HTERT RPE-1 (cell line): ENCODE measurements around the gene SPAG6.
"Not testable (repeated sequence)": the region's sequence is repeated elsewhere in the genome, so short reads cannot be mapped to it uniquely, and the experiment has no call there.

ENCODE experiments used
- in situ Hi-C: fragments of 300-500 bp; cut with MboI; formaldehyde crosslinking; loops from 4 replicates; pipeline ENCODE4 v1.14.3; 2020; ENCODE audit warnings: low sequenced_read_pairs

The SPAG6 gene

DNA sequence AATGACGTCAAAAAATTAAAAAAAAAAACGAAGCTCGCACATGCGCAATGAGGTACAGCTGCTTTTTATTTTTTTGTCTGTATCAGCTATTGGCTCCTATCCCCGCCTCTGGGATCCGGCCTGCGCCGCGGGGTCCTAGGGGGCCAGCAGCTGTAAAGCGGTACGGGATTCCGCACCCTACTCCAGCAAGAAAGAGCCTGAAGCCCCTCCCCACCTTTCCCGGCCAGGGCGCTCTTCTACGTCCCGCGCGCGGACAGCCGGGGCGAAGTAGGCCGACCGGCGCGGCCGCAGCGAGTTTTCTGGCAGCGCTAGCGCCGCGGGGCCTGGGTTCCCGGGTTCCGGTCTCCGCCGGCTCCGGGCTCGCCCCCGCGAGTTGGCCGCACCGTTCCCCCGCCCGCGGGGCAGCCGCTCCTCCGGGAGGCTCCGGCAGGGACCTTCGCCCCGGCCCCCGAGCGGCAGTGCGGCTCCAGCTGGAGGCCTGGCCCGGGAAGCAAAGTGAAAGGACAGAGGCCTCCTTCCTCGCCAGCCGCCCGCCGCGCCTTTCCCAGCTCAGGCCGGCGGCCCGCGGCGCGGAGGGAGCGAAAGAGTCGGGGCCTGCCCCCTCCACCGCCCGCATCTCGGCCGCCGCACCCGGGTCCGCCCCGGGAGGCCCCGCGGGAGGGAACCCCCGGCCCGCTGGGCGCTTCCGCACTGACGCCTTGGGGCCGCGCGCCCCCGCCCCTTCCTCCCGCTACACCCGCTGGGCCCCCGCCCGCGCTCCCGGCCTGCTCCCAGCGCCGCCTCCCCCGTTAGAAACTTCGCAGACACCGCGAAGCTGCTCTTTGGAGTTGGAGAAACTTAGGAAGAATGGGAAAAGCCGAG, 4.7 kb upstream of the SPAG6 start:
- in situ Hi-C loops: no loop called here

- in situ Hi-C loops: no loop called here
These were observed 3.9 kb upstream of the SPAG6 start for GRCh38 chr10:22341190-22341925.

- in situ Hi-C loops: no loop called here
These were observed 3.4 kb upstream of the SPAG6 start for GRCh38 chr10:22341926-22342196.

DNA sequence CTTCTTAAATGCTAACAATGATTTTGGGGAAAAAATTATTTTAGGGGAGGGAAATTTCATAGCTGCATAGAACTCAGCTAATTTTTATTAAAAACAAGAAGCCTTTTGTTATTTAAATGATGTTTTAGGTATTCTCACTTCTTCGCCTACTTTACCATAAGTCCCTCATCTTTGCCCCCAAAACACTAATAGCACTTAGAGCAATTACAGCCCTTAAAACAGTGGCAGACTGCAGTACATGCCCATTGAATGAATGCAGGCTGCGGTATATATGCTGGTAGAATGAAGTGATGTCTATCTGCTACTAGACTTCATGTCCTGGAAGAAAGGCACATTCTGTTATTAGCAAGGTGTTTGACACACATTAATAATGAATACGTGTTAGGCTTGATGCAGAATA, 2.9 kb upstream of the SPAG6 start:
- in situ Hi-C loops: no loop called here

DNA sequence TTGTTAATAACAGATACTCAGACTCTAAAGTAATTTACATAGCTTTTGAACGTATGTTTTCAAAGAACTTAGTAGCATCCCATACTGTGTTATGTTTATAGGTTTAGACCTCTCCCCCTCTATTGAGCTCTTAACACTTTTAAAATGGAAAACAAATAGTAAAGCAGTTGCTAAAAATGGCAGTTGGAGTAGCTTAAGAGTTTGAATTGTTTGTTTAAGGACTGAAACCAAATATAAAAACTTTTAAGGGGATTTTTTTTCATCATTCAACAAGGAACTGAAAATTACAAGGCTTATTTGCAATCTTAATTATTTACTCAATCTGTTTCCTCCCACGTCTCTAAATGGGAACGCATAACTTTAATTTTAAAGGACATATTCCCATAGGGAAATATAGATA, 1.6 kb upstream of the SPAG6 start:
- in situ Hi-C loops: no loop called here

GRCh38 chr10:22344249-22344648, 1.0 kb upstream of the SPAG6 start:
- in situ Hi-C loops: no loop called here

DNA sequence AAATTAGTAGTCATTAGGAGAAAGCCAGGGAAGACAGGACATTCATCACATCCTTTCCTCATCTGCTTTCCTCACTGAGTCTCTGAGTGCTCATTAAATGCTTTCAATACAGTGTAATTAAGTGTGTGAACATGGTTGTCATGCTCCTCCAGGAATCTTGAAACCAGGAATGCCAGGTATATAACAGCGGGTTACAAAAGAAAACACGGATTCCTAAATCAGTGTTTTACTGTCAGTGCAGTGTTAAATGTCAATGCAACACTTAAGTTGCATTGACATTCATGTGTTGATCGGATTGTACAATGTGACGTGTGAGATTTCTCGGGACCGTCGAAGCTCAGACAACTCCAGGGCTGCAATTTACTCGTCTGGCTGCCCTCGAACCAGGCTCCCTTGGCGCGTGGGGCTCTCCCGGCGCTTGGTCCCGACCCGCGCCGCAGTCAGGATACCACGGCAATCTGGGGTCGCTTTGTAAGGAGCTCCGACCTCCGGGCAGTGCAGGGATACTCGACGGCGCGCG, 455 bp upstream of the SPAG6 start:
- in situ Hi-C loops: no loop called here

DNA sequence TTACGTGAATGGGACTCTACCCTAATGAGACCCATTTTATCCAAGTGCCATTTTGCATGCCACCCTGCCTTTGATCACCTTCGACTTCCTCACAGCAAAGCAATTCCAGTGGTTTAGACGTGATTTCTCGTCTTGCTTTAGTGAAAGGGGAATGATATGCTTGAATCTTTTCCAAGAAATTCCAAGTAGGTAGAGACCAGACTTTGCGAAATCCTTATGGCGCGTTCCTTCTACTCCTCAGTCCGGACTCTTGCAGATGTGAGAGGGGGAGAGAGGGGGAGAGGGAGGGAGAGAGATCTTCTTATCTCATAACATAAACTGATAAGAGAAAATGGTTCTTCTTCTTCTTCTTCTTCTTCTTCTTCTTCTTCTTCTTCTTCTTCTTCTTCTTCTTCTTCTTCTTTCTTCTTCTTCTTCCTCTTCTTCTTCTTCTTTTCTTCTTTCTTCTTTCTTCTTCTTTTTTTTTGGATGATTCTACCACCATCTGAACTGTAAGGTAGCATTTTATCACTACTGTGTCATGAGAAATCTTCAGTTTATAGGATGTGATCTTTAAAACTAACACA, 883 bp downstream of the SPAG6 start:
- in situ Hi-C loops: no loop called here

DNA sequence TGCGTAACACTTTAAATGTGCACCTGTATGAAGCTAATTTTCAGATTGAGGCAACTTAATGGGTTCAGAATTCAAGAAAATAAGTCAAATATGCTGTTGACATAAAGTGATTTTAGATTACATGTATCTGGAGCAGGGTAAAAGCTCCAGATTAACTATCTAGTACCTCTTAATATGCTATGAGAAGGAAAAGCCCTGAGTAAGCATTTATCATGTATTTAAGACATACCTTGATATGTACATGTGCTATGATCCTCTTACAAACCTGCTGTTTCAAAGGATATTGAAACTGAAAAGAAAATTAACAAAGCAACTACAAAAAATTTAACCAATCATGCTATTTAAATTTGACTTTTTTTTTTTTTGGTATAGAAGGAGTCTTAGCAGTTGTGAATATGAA, 4.5 kb downstream of the SPAG6 start:
- in situ Hi-C loops: no loop called here

DNA sequence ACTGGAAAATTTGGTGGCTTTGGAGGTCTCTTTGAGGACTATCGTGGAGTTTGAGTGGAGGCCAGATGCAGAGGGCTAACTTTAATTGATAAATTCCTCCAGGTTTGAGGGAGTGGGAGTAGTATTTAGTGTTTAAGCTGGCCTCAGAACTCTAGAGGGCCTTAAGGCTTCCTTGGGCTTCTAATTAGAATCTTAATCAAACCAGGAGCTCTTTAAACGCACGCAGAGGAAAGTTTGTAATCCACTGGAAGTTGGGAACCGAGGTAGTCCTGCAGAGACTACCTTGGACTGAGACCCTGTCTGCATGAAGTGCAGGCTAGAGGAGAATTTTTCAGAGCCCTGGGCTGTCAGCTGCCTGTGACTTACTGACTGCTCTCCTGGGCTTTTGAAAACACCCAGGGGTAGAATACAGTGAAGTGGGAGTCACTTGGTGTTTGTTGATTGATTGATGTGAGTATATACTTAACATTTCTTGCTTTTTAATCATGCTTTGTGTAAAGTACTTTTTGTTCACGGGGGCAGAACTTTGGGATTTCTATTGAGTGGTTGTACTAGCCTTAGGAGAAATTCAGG, 5.9 kb downstream of the SPAG6 start:
- in situ Hi-C loops: no loop called here

DNA sequence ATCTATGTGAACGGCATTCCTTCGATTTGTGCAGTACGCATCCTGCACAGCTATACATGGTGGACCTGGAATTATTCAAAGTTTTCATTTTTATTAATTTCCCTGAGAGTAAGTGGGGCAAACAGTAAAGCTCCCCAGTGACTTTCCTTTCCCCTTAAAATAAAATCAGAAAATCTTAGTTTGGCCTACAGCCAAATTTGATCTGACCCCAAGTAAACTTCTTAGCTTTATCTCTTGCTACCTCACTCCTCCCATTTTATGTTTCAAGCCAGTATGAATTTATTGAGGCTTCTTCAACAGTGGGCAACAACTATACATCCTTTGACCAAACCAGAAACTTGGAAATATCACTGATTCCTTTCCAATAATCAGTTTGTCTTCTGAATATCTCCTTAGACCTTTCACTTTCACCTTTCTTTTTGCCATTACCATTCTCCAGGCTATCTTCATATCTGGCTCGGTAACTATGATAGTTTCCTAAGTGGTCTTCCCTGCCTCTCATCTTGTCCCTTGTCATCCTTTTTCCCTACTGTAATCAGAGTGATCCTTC, 11.1 kb downstream of the SPAG6 start:
- in situ Hi-C loops: no loop called here

- in situ Hi-C loops: not testable (repeated sequence)
These were observed 12.5 kb downstream of the SPAG6 start for GRCh38 chr10:22357770-22358169.

GRCh38 chr10:22363305-22363704, 18.0 kb downstream of the SPAG6 start:
- in situ Hi-C loops: no loop called here

DNA sequence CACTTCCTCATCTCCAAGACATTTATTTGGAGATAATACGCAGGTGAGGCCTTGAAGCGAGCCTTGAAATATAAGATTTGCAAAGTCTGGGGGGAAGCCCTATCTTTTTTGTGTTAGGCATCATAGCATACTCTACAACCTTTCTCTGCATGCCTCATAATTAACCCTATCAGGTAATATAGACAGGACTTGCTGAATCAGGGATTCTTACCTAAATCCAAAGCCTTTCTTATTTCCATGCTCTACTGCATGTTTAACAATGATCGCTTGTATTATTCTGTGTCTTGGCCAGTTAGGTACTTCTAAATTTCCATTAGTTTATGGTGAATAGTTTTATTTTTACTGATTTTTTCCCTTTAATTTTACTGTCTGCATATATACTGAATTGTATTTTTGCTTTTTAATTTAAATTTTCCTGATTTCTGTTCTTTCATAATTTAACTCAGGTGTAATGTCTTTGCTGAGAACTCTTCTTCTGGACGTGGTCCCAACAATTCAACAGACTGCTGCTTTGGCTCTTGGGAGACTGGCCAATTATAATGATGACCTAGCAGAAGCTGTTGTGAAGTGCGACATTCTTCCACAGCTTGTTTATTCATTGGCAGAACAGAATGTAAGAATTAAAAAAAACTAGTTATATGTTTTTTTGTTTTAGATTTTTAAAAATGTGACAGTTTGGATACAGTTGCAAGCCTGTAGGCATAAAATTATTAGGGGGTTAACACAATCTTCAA, 19.3 kb downstream of the SPAG6 start:
- in situ Hi-C loops: no loop called here

DNA sequence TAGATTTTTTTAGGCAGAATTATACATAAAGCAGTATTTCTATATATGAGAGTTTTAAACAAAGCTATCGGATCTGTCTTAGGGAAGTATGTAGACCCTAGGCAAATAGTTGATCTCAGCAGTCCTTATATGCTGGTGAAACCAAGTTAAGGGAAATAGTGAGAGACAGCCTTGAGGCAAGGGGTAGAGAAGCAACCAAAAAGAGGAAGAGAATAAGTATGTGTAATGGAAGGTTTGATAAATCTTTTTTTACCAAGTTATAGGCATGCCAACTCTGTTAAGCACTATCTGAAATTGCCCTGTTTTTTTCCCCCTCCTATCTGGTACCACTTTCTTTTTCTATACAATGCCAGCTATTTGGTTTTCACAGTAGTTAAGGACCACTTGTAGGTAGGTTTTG, 19.9 kb downstream of the SPAG6 start:
- in situ Hi-C loops: no loop called here

DNA sequence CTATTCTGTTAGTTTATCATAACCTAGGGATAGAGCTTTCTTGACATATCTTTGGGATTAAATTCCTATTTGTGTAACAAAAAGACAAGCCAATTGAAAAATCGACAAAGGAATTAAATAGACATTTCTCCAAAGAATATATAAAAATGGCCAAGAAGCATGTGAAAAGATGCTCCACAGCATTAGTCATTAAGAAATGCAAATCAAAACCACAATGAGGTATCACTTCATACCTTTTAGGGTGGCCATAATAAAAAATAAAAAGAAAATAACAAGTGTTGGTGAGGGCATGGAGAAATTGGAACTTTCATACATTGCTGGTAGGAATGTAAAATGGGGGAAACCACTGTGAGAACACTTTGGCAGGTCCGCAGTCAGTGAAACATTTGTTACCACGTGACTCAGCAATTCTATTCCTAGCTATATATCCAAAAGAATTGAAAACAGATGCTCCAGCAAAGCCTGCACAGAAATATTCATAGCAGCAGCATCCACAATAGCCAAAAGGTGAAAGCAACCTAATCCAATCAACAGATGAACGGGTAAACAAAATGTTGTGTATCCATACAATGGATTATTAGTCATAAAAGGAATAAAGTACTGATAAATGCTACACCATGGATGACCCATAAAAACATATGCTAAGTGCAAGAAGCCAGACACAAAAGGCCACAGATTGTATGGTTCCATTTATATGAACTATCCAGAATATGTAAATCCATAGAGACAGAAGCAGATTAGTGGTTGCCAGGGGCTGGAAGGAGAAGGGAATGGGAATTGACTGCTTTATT, 20.5 kb downstream of the SPAG6 start:
- in situ Hi-C loops: no loop called here

GRCh38 chr10:22366435-22366703, 21.1 kb downstream of the SPAG6 start:
- in situ Hi-C loops: no loop called here

GRCh38 chr10:22366771-22367170, 21.5 kb downstream of the SPAG6 start:
- in situ Hi-C loops: no loop called here

DNA sequence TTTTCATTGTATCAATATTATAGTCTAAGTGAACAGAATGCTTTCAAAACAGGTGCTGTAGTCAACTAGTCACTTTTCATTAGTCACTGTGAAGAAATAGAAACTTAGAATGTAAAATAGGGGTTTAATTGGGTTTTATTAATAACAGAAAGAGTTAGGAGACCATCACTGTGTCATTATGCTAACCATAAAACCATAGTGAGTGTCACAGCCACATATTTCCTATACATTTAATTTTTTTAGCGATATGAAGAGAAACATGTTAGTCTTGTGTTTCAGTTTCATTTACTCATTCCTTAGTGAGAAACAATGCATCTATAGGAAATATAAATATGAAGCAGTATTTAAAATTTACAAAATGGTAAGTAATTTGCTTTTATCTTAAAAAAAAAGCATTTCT, 22.2 kb downstream of the SPAG6 start:
- in situ Hi-C loops: no loop called here

DNA sequence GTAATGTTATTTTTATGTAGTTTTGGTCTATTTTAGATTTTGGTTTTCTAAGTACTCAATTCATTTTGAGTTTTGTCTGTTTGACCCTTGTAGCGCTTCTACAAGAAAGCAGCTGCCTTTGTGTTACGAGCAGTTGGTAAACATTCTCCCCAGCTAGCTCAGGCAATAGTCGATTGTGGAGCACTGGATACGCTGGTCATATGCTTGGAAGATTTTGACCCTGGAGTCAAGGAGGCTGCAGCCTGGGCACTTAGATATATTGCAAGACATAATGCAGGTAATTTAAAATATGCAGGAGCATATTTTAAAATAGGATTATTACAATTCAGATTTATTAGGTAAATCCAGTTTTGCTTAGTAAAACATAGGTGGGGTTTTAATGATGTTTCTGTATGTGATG, 23.1 kb downstream of the SPAG6 start:
- in situ Hi-C loops: no loop called here
